Gastroesophageal sphincter (tissue), 4 donors: ENCODE results near the gene WNT9A. TPM values are rescaled to one million over a fixed set of nuclear protein-coding genes. Genes with fewer than 3 reads are reported as not detected.

Experiments used
- ATAC-seq: fragments of 150-250 bp; one replicate; pipeline ENCODE4 v1.9.1; 2016; ENCODE audit warnings: mild to moderate bottlenecking, moderate library complexity
- H3K27ac ChIP-seq, 4 donors: fragments of 200-600 bp; sonication (generic) in 3 of 4; 1 replicate in 3 of 4; 2 replicates in 1 of 4; pipeline ENCODE4 v1.5.1; 2016 to 2019
- H3K27me3 ChIP-seq: fragments of 200-600 bp; sonication (generic); one replicate; pipeline ENCODE4 v1.5.1; 2019
- H3K36me3 ChIP-seq, 2 donors: fragments of 200-600 bp; sonication (generic); one replicate each; pipeline ENCODE4 v1.5.1; 2019; ENCODE audit warnings: control low read depth in 1 of 2
- H3K4me1 ChIP-seq, 3 donors: fragments of 200-600 bp; sonication (generic); 1 replicate in 2 of 3; 2 replicates in 1 of 3; pipeline ENCODE4 v1.5.1; 2016 to 2019; ENCODE audit warnings: control low read depth in 2 of 3
- H3K4me3 ChIP-seq, 2 donors: fragments of 200-600 bp; sonication (generic); one replicate each; pipeline ENCODE4 v1.5.1; 2019; ENCODE audit warnings: mild to moderate bottlenecking in 1 of 2, moderate library complexity in 1 of 2
- H3K9me3 ChIP-seq, 3 donors: fragments of 200-600 bp; sonication (generic); one replicate each; pipeline ENCODE4 v1.5.1; 2017 to 2019; ENCODE audit warnings: control low read depth in 2 of 3
- CTCF ChIP-seq, 4 experiments: fragments of 200-600 bp in 2 of 4; fragments of 450-650 bp in 2 of 4; sonication (generic) in 1 of 4; IDR thresholded peaks; one replicate each; pipeline ENCODE4 v1.5.1; 2017 to 2019; ENCODE audit warnings: antibody characterized with exemption in 4 of 4, mild to moderate bottlenecking in 2 of 4, moderate library complexity in 2 of 4
- EP300 ChIP-seq: sonication (generic); formaldehyde crosslinking; IDR thresholded peaks from one replicate; pipeline ENCODE4 v1.6.1; 2017; ENCODE audit warnings: antibody characterized with exemption, mild to moderate bottlenecking
- POLR2A ChIP-seq, 2 donors: fragments of 450-650 bp; IDR thresholded peaks; one replicate each; pipeline ENCODE4 v1.6.1; 2017; ENCODE audit warnings: antibody characterized with exemption in 2 of 2, mild to moderate bottlenecking in 2 of 2, moderate library complexity in 1 of 2
- POLR2AphosphoS5 ChIP-seq: sonication (generic); formaldehyde crosslinking; IDR thresholded peaks from one replicate; pipeline ENCODE4 v1.6.1; 2017; ENCODE audit warnings: antibody characterized with exemption
- WGBS, 2 donors: methylation state at CpG; one replicate each; pipeline ENCODE4 v1.1.5; 2018; ENCODE audit warnings: low coverage in 1 of 2; 5-methylcytosine and 5-hydroxymethylcytosine counted together
- total RNA-seq, 4 donors: library from RNA; depleted of rRNA; stranded (reverse); fragments of >200 nt; gene quantifications; one replicate each; pipeline ENCODE4 v1.1.0, GENCODE V29; 2016

WNT9A gene
- total RNA-seq, 4 donors from 2014 or later, result 5.4 to 14.0 (median 6.6) TPM

DNA sequence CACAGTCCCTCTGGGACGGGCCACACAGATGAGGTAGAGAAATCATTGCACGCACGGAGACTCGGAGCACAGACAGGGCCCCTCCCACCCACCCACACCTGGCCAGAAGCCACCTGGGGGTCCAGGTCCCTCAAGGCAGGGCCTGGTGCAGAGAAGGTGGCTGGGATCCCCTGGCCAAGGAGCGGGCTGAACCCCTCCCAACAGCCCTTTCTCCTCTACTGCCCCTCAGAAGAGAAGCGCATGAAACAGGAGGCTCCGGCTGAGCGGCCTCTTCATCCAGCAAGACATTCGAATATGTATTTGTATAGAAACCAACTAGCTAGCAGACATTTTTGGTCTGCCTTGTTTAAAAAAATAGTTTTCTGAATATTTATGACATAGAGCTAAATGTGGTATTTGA lies 29.0 kb downstream of the WNT9A start:
- Histone ChIP-seq H3K36me3 (peaks cover 0 to 36% of the 10 kb centered on the region in 2 donors), H3K4me1 (no peaks in the 10 kb centered on the region), H3K4me3 (no peak overlapping the region), H3K27ac (no peak overlapping the region), H3K9me3 (no peaks in the 10 kb centered on the region), H3K27me3 (no peaks in the 10 kb centered on the region)
- WGBS, 2 donors, result 96% methylated on average over 4 of the region's 9 CpGs; no CpG with 5 or more reads in 1 of the 2 donors
- no peak for ATAC-seq
- TF ChIP-seq CTCF (IDR thresholded peaks at IDR 0.05), result no peak
- TF ChIP-seq POLR2AphosphoS5, result no peak
- no peak for TF ChIP-seq EP300
- no peak for TF ChIP-seq POLR2A (IDR thresholded peaks at IDR 0.05)

DNA sequence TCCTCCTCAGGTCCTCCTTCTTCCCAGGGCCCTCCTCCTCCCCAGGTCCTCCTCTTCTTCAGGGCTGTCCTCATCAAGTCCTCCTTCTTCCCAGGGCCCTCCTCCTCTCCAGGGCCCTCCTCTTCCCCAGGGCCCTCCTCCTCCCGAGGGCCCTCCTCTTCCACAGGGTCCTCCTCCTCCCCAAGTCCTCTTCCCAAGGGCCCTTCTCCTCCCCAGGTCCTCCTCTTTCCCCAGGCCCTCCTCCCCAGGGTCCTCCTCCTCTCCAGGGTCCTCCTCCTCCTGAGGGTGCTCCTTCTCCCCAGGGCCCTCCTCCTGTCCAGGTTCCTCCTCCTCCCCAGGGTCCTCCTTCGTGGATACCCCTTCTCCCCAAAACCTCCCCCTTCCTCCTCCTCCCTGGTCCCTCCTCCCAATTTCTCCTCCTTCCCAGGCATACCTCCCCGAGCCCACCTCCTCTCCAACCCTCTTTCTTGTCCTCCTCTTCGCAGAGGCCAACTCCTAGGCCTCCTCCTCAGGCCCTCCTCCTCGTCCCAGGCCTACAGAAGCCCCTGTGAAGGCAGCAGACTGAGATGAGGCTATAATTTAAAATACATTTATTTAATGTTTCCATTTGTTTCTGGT lies 29.5 kb downstream of the WNT9A start:
- Histone ChIP-seq H3K36me3 (peaks cover 0 to 30% of the 10 kb centered on the region in 2 donors), H3K9me3 (no peaks in the 10 kb centered on the region), H3K27ac (no peak overlapping the region), H3K4me3 (no peak overlapping the region), H3K27me3 (no peaks in the 10 kb centered on the region), H3K4me1 (no peaks in the 10 kb centered on the region)
- WGBS, 2 donors, result 85 to 100% methylated on average over 1 to 4 of the region's 5 CpGs
- ATAC-seq, result no peak
- no peak for TF ChIP-seq POLR2A (IDR thresholded peaks at IDR 0.05)
- no peak for TF ChIP-seq CTCF (IDR thresholded peaks at IDR 0.05)
- no peak for TF ChIP-seq EP300
- TF ChIP-seq POLR2AphosphoS5, result no peak

GRCh38 chr1:227917081-227917950 lies 30.4 kb downstream of the WNT9A start:
- Histone ChIP-seq H3K4me1 (no peaks in the 10 kb centered on the region), H3K27ac (no peak overlapping the region), H3K36me3 (peaks cover 0 to 25% of the 10 kb centered on the region in 2 donors), H3K27me3 (no peaks in the 10 kb centered on the region), H3K9me3 (no peaks in the 10 kb centered on the region), H3K4me3 (no peak overlapping the region)
- ATAC-seq, result no peak
- whole genome bisulfite sequencing, 2 donors, result 44% methylated on average over 4 of the region's 15 CpGs; no CpG with 5 or more reads in 1 of the 2 donors
- TF ChIP-seq POLR2AphosphoS5 (no peak), POLR2A (IDR thresholded peaks at IDR 0.05) (no peak), EP300 (no peak), CTCF (IDR thresholded peaks at IDR 0.05) (no peak)

- no peak for ATAC-seq
- no peaks in the 10 kb centered on the region for H3K9me3 ChIP-seq
- no peaks in the 10 kb centered on the region for H3K4me1 ChIP-seq
- TF ChIP-seq EP300, result no peak
- TF ChIP-seq POLR2A (IDR thresholded peaks at IDR 0.05), result no peak
- no peak for TF ChIP-seq CTCF (IDR thresholded peaks at IDR 0.05)
- TF ChIP-seq POLR2AphosphoS5, result no peak
- no peak overlapping the region for H3K4me3 ChIP-seq
- H3K27me3 ChIP-seq, result no peaks in the 10 kb centered on the region
- 80% methylated on average over 1 of the region's 4 CpGs; no CpG with 5 or more reads in 1 of the 2 donors for WGBS, 2 donors
- no peak overlapping the region for H3K27ac ChIP-seq
- peaks cover 0 to 19% of the 10 kb centered on the region in 2 donors for H3K36me3 ChIP-seq
These were observed 31.1 kb downstream of the WNT9A start for GRCh38 chr1:227916655-227917054.
